HEK293T (cell line): ENCODE measurements around the gene ARID1A.

ENCODE experiments used
- CTCF ChIA-PET: fragments of 350-600 bp; formaldehyde crosslinking; extraction: SDS; loops from one replicate; lab custom pipeline; 2021; ENCODE audit warnings: antibody characterized with exemption, inconsistent platforms; lab: Yijun Ruan, JAX
- POLR2A ChIA-PET: fragments of 350-600 bp; formaldehyde crosslinking; extraction: SDS; loops from one replicate; lab custom pipeline; 2020; ENCODE audit warnings: antibody characterized with exemption, inconsistent platforms; lab: Yijun Ruan, JAX
- DNase-seq: peaks from one replicate; pipeline ENCODE4 v3.0.0; 2012; ENCODE audit warnings: mixed read lengths; ENCODE audit errors: extremely low spot score
- ARNT ChIP-seq: fragments of 450-650 bp; IDR thresholded peaks from 2 replicates; pipeline ENCODE4 v1.6.1; 2017; ENCODE audit warnings: mild to moderate bottlenecking
- BHLHE40 ChIP-seq: fragments of 450-650 bp; IDR thresholded peaks from 2 replicates; pipeline ENCODE4 v1.6.1; 2016; ENCODE audit warnings: mild to moderate bottlenecking, moderate library complexity, borderline replicate concordance
- CTBP1 ChIP-seq: fragments of 450-650 bp; IDR thresholded peaks from 2 replicates; pipeline ENCODE4 v1.6.1; 2016; ENCODE audit warnings: borderline replicate concordance
- ELF4 ChIP-seq: fragments of 450-650 bp; IDR thresholded peaks from 2 replicates; pipeline ENCODE4 v1.6.1; 2017; ENCODE audit warnings: antibody characterized with exemption
- FOXA1 ChIP-seq: fragments of 450-650 bp; IDR thresholded peaks from 2 replicates; pipeline ENCODE4 v1.6.1; 2016; ENCODE audit warnings: mild to moderate bottlenecking
- FOXK2 ChIP-seq: fragments of 450-650 bp; IDR thresholded peaks from 2 replicates; pipeline ENCODE4 v1.6.1; 2016; ENCODE audit warnings: mild to moderate bottlenecking
- FOXM1 ChIP-seq: fragments of 450-650 bp; IDR thresholded peaks from 2 replicates; pipeline ENCODE4 v1.6.1; 2017; ENCODE audit warnings: mild to moderate bottlenecking, borderline replicate concordance
- HDGF ChIP-seq: fragments of 450-650 bp; IDR thresholded peaks from 2 replicates; pipeline ENCODE4 v1.6.1; 2017; ENCODE audit warnings: antibody characterized with exemption, borderline replicate concordance
- L3MBTL2 ChIP-seq: fragments of 450-650 bp; conservative IDR thresholded peaks from 2 replicates; pipeline ENCODE4 v1.6.1; 2016; ENCODE audit warnings: mild to moderate bottlenecking
- LEF1 ChIP-seq: fragments of 450-650 bp; IDR thresholded peaks from 2 replicates; pipeline ENCODE4 v1.6.1; 2017; ENCODE audit warnings: mild to moderate bottlenecking, borderline replicate concordance
- NFRKB ChIP-seq: fragments of 450-650 bp; IDR thresholded peaks from 2 replicates; pipeline ENCODE4 v1.6.1; 2016; ENCODE audit warnings: mild to moderate bottlenecking, moderate library complexity
- PKNOX1 ChIP-seq: fragments of 450-650 bp; IDR thresholded peaks from 2 replicates; pipeline ENCODE4 v1.6.1; 2016
- SP1 ChIP-seq: fragments of 450-650 bp; IDR thresholded peaks from 2 replicates; pipeline ENCODE4 v1.6.1; 2017
- SUZ12 ChIP-seq: fragments of 450-650 bp; IDR thresholded peaks from 2 replicates; pipeline ENCODE4 v1.6.1; 2016; ENCODE audit warnings: mild to moderate bottlenecking
- TARDBP ChIP-seq: fragments of 450-650 bp; IDR thresholded peaks from 2 replicates; pipeline ENCODE4 v1.6.1; 2016
- ZNF384 ChIP-seq: fragments of 450-650 bp; IDR thresholded peaks from 2 replicates; pipeline ENCODE4 v1.6.1; 2016

ARID1A gene

GRCh38 chr1:26700711-26701110 lies 4.9 kb downstream of the ARID1A start:
- TF ChIP-seq HDGF (no peak), FOXM1 (no peak), NFRKB (no peak), FOXK2 (no peak), ZNF384 (no peak), ELF4 (no peak), CTBP1 (no peak), FOXA1 (no peak), SP1 (no peak), TARDBP (no peak), PKNOX1 (no peak), ARNT (no peak), LEF1 (no peak), L3MBTL2 (no peak), BHLHE40 (no peak), SUZ12 (no peak)

GRCh38 chr1:26701266-26701994 lies 5.6 kb downstream of the ARID1A start:
- TF ChIP-seq PKNOX1 (no peak), ARNT (no peak), FOXK2 (no peak), HDGF (no peak), CTBP1 (no peak), FOXM1 (no peak), SUZ12 (no peak), FOXA1 (no peak), ELF4 (no peak), BHLHE40 (no peak), TARDBP (no peak), ZNF384 (no peak), LEF1 (no peak), SP1 (no peak), L3MBTL2 (no peak), NFRKB (no peak)
- no peak for DNase-seq
- CTCF ChIA-PET = interaction anchor here (1.0 kb wide), 1 partner anchor 88 kb away, joined by 4 read pairs; no protein-coding TSS in a partner anchor
- POLR2A ChIA-PET = interaction anchor here (1.3 to 2.6 kb wide), 2 partner anchors 9 to 87 kb away, joined by 4 to 11 read pairs; no protein-coding TSS in a partner anchor

More at GRCh38 chr1:26700711-26701110, 4.9 kb downstream of the ARID1A start:
- POLR2A ChIA-PET = interaction anchor here (1.3 to 2.6 kb wide), 2 partner anchors 8 to 88 kb away, joined by 4 to 11 read pairs; no protein-coding TSS in a partner anchor
- CTCF ChIA-PET = no interaction called here
- no peak for DNase-seq

- ChIA-PET POLR2A (interaction anchor here (2.6 kb wide), 1 partner anchor 10 kb away, joined by 11 read pairs; no protein-coding TSS in a partner anchor), CTCF (interaction anchor here (1.0 kb wide), 1 partner anchor 87 kb away, joined by 4 read pairs; no protein-coding TSS in a partner anchor)
- TF ChIP-seq SP1 (no peak), HDGF (no peak), BHLHE40 (no peak), ARNT (no peak), PKNOX1 (no peak), ZNF384 (no peak), FOXA1 (no peak), TARDBP (no peak), L3MBTL2 (no peak), FOXM1 (no peak), CTBP1 (no peak), ELF4 (no peak)
- no peak for DNase-seq
Measured at GRCh38 chr1:26701995-26702679, 6.3 kb downstream of the ARID1A start.

GRCh38 chr1:26702680-26703038 lies 6.8 kb downstream of the ARID1A start:
- no peak for TF ChIP-seq CTBP1
- TF ChIP-seq TARDBP = no peak
- TF ChIP-seq BHLHE40 = no peak
- TF ChIP-seq FOXM1 = no peak
- TF ChIP-seq SUZ12 = no peak
- no peak for TF ChIP-seq FOXK2
- TF ChIP-seq HDGF = no peak
- no peak for TF ChIP-seq ZNF384
- TF ChIP-seq ARNT = no peak
- TF ChIP-seq NFRKB = no peak
- no peak for DNase-seq
- CTCF ChIA-PET = interaction anchor here (1.0 kb wide), 1 partner anchor 87 kb away, joined by 4 read pairs; no protein-coding TSS in a partner anchor
- POLR2A ChIA-PET = interaction anchor here (2.3 to 2.6 kb wide), 2 partner anchors 10 kb away, joined by 9 to 11 read pairs; no protein-coding TSS in a partner anchor

- POLR2A ChIA-PET = interaction anchor here (1.1 to 2.3 kb wide), 2 partner anchors 11 to 80 kb away, joined by 3 to 9 read pairs; no protein-coding TSS in a partner anchor
- no peak for DNase-seq
- CTCF ChIA-PET = interaction anchor here (0.6 to 0.9 kb wide), 3 partner anchors 42 to 102 kb away, joined by 3 to 4 read pairs (median 4); no protein-coding TSS in a partner anchor
- TF ChIP-seq FOXA1 (no peak), TARDBP (no peak), HDGF (no peak), ELF4 (no peak), BHLHE40 (no peak), SUZ12 (no peak), NFRKB (no peak), CTBP1 (no peak), FOXM1 (no peak), LEF1 (no peak), ZNF384 (no peak), FOXK2 (no peak), L3MBTL2 (no peak), SP1 (no peak), PKNOX1 (no peak), ARNT (no peak)
Measured at GRCh38 chr1:26703478-26703877, 7.7 kb downstream of the ARID1A start.
